Prostate gland (tissue), 2 donors: Measurements from ENCODE around the gene BRD7. TPM values are rescaled to one million over a fixed set of nuclear protein-coding genes. Genes with fewer than 3 reads are reported as not detected.

Experiments used
- DNase-seq: peaks from one replicate; pipeline ENCODE4 v3.0.0-alpha.2; 2019; ENCODE audit warnings: low spot score
- H3K27ac ChIP-seq, 2 donors: fragments of 200-600 bp; sonication (generic); 2 replicates each; pipeline ENCODE4 v1.5.1; 2017 to 2019
- H3K27me3 ChIP-seq: fragments of 200-600 bp; sonication (generic); replicated peaks from 2 replicates; pipeline ENCODE4 v1.5.1; 2019; ENCODE audit not compliant: insufficient read depth
- H3K36me3 ChIP-seq, 2 donors: fragments of 200-600 bp; sonication (generic); 1 replicate in 1 of 2; 2 replicates in 1 of 2; pipeline versions ENCODE4 v1.5.1 to v1.8.1; 2017 to 2019
- H3K4me1 ChIP-seq: fragments of 200-600 bp; sonication (generic); replicated peaks from 2 replicates; pipeline ENCODE4 v1.5.1; 2019
- H3K4me3 ChIP-seq, 2 donors: fragments of 200-600 bp; sonication (generic); 2 replicates each; pipeline ENCODE4 v1.5.1; 2017 to 2019
- H3K9me3 ChIP-seq: fragments of 200-600 bp; sonication (generic); 2 replicates; pipeline ENCODE4 v1.5.1; 2017
- POLR2A ChIP-seq: fragments of 450-650 bp; IDR thresholded peaks from one replicate; pipeline ENCODE4 v1.6.1; 2016; ENCODE audit warnings: antibody characterized with exemption, mild to moderate bottlenecking
- POLR2AphosphoS5 ChIP-seq: sonication (generic); formaldehyde crosslinking; IDR thresholded peaks from one replicate; pipeline ENCODE4 v1.6.1; 2017; ENCODE audit warnings: antibody characterized with exemption
- WGBS: methylation state at CpG from one replicate; pipeline ENCODE4 v1.1.5; 2018; 5-methylcytosine and 5-hydroxymethylcytosine counted together
- intact Hi-C: fragments of 100-400 bp; cut with DNase I; formaldehyde crosslinking; loops from one replicate; pipeline ENCODE4 v1.14.2; 2022
- total RNA-seq, 2 donors: library from RNA; depleted of rRNA; stranded (reverse); fragments of >200 nt; gene quantifications; one replicate each; pipeline ENCODE4 v1.1.0, GENCODE V29; 2016
- TF ChIP-seq, protein P1 (sequence below), 4 experiments: fragments of 200-600 bp in 2 of 4; fragments of 450-650 bp in 2 of 4; sonication (generic) in 2 of 4; IDR thresholded peaks; 1 replicate in 3 of 4; 2 replicates in 1 of 4; pipeline ENCODE4 v1.5.1; 2016 to 2019; ENCODE audit warnings: antibody characterized with exemption in 4 of 4, mild to moderate bottlenecking in 2 of 4, moderate library complexity in 2 of 4

The BRD7 gene
- total RNA-seq, 2 donors from 2014 or later: 38.7 to 66.0 TPM

DNA sequence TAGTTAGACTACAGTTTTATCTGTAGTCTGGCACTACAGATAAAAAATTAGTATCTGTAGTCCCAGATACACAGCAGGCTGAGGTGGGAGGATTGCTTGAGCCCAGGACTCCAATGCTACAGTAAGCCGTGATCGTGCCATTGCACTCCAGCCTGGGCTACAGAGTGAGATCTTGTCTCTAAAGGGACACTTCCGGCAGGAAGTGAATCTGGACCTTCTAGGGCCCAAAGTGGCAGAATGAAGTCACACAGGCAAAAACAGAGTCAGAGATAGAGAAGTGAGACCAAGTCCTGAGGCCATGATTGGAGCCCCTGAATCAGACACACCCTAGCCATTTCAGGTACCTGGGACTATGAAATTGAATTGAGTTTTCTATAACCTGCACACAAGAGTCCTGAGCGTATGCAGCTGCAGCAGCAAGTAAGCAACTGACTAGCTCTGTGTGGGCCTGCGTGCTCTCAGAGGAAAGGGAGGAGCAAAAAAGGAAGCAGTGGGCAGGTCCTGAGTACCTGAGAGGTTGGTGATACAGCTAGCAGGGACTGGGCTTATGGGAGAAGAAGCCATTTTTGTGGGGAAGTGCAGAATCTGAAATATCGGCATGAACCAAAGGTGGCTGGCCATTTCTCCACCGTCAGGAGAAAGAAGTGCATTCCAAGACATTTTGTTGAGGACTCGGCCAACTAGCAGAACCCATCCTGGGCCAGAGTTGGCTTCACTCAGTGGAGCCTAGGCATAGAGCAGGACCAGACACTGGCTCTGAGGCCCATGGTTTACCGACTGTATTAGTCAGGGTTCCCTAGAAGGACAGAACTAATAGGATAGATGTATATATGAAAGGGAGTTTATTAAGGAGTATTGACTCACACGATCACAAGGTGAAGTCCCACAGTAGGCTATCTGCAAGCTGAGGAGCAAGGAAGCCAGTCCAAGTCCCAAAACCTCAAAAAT lies 27.2 kb upstream of the BRD7 start:
- Histone ChIP-seq H3K9me3 (no peaks in the 10 kb centered on the region), H3K4me3 (no peak overlapping the region), H3K4me1 (no peaks in the 10 kb centered on the region), H3K27ac (no peak overlapping the region), H3K36me3 (no peaks in the 10 kb centered on the region), H3K27me3 (no peaks in the 10 kb centered on the region)
- intact Hi-C loops: no loop called here
- DNase-seq: no peak
- TF ChIP-seq, protein P1, sequence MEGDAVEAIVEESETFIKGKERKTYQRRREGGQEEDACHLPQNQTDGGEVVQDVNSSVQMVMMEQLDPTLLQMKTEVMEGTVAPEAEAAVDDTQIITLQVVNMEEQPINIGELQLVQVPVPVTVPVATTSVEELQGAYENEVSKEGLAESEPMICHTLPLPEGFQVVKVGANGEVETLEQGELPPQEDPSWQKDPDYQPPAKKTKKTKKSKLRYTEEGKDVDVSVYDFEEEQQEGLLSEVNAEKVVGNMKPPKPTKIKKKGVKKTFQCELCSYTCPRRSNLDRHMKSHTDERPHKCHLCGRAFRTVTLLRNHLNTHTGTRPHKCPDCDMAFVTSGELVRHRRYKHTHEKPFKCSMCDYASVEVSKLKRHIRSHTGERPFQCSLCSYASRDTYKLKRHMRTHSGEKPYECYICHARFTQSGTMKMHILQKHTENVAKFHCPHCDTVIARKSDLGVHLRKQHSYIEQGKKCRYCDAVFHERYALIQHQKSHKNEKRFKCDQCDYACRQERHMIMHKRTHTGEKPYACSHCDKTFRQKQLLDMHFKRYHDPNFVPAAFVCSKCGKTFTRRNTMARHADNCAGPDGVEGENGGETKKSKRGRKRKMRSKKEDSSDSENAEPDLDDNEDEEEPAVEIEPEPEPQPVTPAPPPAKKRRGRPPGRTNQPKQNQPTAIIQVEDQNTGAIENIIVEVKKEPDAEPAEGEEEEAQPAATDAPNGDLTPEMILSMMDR (IDR thresholded peaks at IDR 0.05): no peak
- TF ChIP-seq POLR2A (no peak), POLR2AphosphoS5 (no peak)
- 93% methylated on average over 10 of the region's 10 CpGs for WGBS

- Histone ChIP-seq H3K4me1 (no peaks in the 10 kb centered on the region), H3K27ac (no peak overlapping the region), H3K4me3 (no peak overlapping the region), H3K9me3 (no peaks in the 10 kb centered on the region), H3K36me3 (no peaks in the 10 kb centered on the region), H3K27me3 (no peaks in the 10 kb centered on the region)
- 74% methylated on average over 6 of the region's 6 CpGs for WGBS
- TF ChIP-seq, protein P1 (IDR thresholded peaks at IDR 0.05): no peak
- TF ChIP-seq POLR2AphosphoS5 (no peak), POLR2A (no peak)
- intact Hi-C loops: no loop called here
- no peak for DNase-seq
These were observed 25.3 kb upstream of the BRD7 start for GRCh38 chr16:50393858-50394802.

DNA sequence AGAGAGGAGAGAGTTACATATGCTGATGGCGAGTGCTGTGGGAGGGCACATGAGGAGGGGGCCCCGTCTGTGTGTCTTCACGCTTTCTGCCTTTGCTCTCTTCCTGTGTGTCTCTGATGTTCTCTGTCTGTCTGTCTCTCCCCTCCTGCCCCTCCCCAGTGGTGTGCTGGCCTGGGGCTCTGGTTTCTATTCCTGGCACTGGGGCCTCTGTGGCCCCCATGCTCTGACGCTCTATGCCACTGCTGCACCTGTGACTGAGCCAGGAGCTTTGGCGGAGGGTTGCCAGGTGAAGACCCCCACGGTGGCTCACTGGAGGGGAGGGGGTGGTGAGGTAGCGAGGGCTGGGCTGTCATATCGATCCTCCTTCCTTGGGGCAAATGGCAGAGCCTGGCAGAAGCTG lies 24.6 kb upstream of the BRD7 start:
- 69% methylated on average over 7 of the region's 8 CpGs for WGBS
- TF ChIP-seq POLR2AphosphoS5 (no peak), POLR2A (no peak)
- TF ChIP-seq, protein P1 (IDR thresholded peaks at IDR 0.05): no peak
- no peaks in the 10 kb centered on the region for H3K36me3 ChIP-seq
- peaks cover under 1% of the 10 kb centered on the region for H3K27me3 ChIP-seq
- no peak overlapping the region for H3K27ac ChIP-seq
- intact Hi-C loops: no loop called here
- DNase-seq: no peak
- no peaks in the 10 kb centered on the region for H3K4me1 ChIP-seq
- H3K4me3 ChIP-seq: no peak overlapping the region
- no peaks in the 10 kb centered on the region for H3K9me3 ChIP-seq

DNA sequence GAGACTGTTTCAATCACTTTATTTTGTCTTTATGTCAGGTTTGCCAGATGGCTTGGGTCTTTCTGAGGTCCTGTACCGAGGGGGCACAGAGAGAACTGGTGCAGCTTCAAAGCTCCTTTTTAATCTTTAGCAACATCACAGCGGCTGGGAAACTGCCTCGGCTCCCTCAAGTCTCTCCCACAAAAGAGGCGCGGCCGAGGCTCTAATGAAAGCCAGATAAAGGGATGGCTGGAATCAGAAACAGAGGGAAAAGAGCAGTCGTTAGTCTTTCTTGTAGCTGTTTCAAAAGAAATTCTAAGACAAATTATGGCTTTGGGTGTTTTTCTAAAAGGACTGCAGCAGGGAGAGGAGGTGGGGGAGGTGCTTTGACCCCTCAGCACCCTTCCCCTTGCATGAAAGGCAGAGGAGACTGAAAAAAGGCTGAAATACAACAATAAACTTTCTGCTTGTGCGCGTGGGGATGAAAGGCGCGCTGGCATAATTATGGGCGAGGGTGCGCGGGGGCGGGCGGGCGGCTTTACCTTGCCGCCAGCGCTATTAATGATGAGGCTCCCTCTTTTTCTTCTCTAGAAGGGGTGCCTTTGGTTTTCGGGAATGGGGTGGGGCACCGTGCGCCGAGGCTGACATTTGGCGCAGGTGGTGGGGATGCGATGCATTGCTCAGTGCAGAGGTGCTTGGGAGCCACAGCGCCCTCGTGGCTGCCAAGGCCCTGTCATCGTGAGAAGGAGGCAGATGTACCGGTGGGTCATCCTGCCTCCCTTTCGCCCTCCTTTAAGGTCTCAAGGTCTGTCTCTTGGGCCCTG lies 22.3 kb upstream of the BRD7 start:
- no peak for DNase-seq
- intact Hi-C loops: no loop called here
- TF ChIP-seq POLR2A (no peak), POLR2AphosphoS5 (no peak)
- TF ChIP-seq, protein P1 (IDR thresholded peaks at IDR 0.05): no peak
- Histone ChIP-seq H3K4me1 (no peaks in the 10 kb centered on the region), H3K4me3 (no peak overlapping the region), H3K27ac (no peak overlapping the region), H3K27me3 (peaks cover 4% of the 10 kb centered on the region), H3K9me3 (no peaks in the 10 kb centered on the region), H3K36me3 (no peaks in the 10 kb centered on the region)
- WGBS: 74% methylated on average over 30 of the region's 30 CpGs
